DMS53 treated with DMSO at 0.1 percent for 48 hours (cell line): ENCODE results near the gene FNIP2.
"Not testable (repeated sequence)": the region's sequence is repeated elsewhere in the genome, so short reads cannot be mapped to it uniquely, and the experiment has no call there.

Experiments used
- DNase-seq: peaks from one replicate; lab custom pipeline; 2025; ENCODE audit not compliant: unreplicated experiment; lab: John Stamatoyannopoulos, UW

FNIP2 gene

DNA sequence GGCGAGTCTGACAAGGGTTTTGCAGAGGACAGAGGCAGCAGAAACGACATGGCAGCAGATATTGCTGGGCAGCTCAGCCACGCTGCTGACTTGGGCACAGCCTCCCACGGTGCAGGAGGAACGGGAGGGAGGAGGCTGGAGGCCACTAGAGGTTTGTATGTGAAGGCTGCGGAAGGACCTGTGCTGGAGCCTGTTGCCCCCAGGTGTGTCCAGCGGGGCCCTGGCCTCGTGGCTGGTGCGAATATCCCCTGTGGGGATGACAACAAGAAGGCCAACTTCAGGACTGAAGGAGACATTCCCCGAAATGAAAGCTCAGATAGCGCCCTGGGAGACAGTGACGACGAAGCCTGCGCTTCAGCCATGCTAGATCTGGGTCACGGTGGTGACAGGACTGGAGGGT lies 100.2 kb downstream of the FNIP2 start:
- DNase-seq, result no peak

DNA sequence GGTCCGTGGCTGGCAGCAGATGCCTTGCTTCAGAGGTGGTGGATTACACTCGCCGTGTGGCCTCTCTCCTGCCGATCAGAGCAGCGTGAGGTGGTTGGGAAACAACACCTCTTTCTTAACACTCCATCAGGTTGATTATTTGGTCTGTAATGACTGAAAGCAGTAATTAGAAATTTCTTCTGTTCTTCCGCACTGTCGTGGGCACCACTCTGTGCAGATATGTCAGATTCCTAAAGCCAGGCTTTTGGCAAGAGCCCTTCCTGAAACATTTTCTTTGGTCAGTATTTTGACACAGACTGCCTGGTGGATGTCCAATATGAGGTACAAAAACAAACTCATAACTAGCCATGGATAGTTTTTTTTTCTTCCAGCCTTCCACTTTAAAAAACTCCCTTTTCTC lies 100.9 kb downstream of the FNIP2 start:
- no peak for DNase-seq

DNA sequence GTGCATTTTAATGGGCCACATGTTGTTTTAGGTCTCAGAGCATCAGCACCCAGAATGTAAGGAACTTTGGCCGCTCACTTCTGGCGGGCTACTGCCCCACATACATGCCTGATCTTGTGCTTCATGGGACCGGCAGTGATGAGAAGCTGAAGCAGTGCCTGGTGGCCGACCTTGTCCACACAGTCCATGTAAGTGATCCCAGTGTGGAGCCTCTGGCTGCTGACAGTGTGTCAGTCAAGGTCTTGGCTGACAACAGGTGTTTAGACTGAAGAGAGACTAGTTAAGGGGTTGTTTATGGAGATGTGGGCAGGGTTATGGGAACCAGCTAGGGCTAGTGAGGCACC lies 101.4 kb downstream of the FNIP2 start:
- no peak for DNase-seq

DNA sequence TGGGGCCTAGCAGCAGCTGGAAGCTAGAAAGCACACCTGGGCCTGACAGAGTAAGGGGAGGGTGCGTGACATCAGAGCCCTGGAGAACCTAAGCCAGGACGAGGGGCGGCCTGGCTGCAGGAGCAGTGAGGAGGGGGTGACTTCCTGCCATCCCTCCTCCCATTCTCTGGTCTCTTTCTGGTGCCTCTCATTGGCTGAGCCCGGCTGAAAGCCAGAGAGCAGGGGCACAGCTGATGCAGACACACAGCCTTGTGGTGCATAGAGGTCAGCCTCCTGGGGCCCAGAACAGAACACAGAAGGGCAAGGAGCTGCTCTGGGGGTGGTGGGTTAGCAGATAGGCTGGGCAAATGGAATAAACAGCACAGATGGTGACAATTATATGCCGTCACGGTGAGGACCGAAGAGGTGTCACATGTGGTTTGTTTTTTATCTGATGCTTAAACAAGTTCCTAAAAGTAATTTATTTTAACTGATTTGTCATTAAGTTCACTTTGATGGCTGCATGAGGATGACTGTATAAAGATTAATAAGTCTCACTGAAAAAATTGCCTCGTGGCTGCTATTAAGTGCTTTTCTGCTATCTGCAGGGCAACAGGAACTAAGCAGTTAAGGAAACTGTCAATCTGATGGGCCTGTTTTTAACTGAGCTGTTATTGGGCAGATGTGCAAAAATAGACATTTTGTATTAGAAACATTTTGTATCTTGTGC lies 102.0 kb downstream of the FNIP2 start:
- no peak for DNase-seq

GRCh38 chr4:158871335-158871724 lies 102.5 kb downstream of the FNIP2 start:
- no peak for DNase-seq

GRCh38 chr4:158873795-158874401 lies 105.1 kb downstream of the FNIP2 start:
- DNase-seq, result no peak

- DNase-seq, result no peak
Observed at GRCh38 chr4:158875026-158875425, 106.2 kb downstream of the FNIP2 start.

DNA sequence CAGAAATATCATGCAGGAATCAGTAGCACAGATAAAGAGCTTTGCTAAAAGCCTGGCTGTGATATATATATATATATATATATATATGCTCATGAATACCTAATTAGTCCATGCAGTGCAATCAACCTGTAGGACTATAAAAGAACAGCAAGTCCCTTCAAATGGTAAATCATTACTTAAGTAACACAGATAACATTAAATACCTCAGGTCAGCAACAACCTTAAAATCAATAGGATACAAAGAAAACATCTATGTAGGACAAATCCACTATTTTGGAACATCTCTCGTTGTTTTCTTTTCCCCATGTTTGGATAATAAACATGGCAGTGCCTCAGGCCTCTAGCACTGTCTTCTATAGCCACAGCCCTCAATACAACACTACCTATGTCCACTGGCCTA lies 106.6 kb downstream of the FNIP2 start:
- no peak for DNase-seq

DNA sequence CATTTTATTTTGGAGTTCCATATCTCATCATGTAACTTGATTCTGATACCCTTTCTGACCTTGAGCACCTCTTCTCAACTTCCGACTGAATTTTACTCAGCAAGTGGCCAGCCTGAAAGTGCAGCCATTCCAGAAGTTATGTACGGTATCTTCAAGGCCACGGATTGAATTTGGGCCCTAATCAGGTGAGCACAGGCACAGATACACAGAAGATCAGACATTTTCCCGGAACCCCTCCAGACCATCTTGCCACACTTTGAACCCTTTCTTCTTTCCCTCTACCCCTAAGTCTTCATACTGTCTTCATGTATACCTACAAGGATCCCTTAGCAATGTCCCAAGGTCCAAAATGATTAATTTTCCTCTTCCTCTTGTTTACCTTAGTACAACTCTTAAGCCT lies 108.2 kb downstream of the FNIP2 start:
- no peak for DNase-seq

DNA sequence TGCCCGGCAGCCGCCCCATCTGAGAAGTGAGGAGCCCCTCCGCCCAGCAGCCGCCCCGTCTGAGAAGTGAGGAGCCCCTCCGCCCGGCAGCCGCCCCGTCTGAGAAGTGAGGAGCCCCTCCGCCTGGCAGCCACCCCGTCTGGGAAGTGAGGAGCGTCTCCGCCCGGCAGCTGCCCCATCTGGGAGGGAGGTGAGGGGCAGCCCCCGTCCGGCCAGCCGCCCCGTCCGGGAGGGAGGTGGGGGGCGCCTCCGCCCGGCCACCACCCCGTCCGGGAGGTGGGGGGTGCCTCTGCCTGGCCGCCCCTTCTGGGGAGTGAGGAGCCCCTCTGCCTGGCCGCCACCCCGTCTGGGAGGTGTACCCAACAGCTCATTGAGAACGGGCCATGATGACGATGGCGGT lies 113.3 kb downstream of the FNIP2 start:
- DNase-seq, result not testable (repeated sequence)

GRCh38 chr4:158884280-158884679 lies 115.5 kb downstream of the FNIP2 start:
- DNase-seq, result no peak

DNA sequence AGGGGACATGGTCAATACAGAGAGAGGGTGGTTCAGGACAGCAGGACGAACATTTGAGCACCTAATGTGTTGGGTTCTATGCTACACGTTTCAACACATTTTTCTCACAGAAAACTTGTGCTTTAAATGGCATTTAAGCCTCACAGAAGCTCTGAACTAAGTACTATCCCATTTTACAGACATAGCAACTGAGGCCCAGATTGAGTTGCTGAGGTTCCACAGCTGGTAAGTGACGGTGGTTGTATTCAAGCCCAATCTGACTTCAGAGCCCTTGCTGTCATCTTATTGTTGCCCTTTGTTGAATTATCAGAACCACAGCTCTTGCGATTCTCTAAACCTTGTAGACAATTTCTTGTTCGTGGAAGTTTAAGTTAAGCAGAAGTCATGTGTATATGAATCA lies 116.7 kb downstream of the FNIP2 start:
- DNase-seq, result no peak

DNA sequence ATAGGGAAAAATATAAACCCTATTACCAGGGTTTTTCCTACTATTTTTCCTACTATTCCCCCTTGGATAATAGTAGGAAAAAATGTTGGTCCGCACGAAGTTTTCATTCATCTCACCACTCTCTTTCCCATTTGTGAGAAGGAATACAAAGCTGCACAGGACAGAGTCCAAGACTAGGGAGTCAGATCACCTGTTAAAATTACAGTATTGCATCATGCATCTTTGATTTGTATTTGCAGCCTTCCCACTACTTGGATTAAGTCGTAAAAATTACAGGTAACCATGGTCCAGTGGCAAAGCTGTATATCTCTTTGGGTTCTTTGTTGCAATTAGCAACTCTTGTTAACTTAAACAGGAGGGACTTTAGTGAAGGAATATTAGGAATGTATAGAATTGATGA lies 121.5 kb downstream of the FNIP2 start:
- no peak for DNase-seq

DNA sequence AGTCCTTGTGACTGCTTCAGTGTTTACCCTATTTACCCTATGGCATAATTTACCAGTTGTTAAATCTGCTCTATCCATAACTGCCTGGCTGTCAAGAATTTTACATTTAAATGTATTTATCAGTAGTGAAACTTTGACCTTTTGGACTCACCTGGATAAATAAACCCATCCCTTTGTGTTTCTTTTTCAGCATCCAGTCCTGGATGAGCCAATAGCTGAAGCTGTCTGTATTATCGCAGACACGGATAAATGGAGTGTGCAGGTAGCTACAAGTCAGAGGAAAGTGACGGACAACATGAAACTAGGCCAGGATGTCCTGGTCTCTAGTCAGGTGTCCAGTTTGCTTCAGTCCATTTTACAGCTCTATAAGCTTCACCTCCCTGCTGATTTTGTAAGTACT lies 122.4 kb downstream of the FNIP2 start:
- no peak for DNase-seq

GRCh38 chr4:158894826-158895225 lies 126.0 kb downstream of the FNIP2 start:
- no peak for DNase-seq

GRCh38 chr4:158895797-158896576 lies 127.2 kb downstream of the FNIP2 start:
- peak; percentile 21 for DNase-seq

GRCh38 chr4:158896577-158897238 lies 127.9 kb downstream of the FNIP2 start:
- not testable (repeated sequence) for DNase-seq

- DNase-seq, result not testable (repeated sequence)
Observed at GRCh38 chr4:158900408-158900807, 131.6 kb downstream of the FNIP2 start.

GRCh38 chr4:158902280-158903078 lies 133.7 kb downstream of the FNIP2 start:
- not testable (repeated sequence) for DNase-seq

DNA sequence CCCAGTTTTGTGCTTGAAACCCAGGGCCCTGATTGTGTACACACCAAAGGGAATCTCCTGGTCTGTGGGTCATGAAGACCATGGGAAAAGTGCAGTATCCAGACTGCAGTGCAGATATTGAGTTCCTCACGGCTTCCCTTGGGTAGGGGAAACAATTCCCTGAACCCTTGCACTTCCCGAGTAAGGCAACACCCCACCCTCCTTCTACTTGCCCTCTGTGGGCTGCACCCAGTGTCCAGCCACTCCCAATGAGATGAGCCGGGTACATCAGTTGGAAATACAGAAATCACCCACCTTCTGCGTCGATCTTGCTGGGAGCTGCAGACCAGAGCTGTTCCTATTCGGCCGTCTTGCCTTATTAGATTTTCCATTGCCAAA lies 134.2 kb downstream of the FNIP2 start:
- DNase-seq, result no peak

DNA sequence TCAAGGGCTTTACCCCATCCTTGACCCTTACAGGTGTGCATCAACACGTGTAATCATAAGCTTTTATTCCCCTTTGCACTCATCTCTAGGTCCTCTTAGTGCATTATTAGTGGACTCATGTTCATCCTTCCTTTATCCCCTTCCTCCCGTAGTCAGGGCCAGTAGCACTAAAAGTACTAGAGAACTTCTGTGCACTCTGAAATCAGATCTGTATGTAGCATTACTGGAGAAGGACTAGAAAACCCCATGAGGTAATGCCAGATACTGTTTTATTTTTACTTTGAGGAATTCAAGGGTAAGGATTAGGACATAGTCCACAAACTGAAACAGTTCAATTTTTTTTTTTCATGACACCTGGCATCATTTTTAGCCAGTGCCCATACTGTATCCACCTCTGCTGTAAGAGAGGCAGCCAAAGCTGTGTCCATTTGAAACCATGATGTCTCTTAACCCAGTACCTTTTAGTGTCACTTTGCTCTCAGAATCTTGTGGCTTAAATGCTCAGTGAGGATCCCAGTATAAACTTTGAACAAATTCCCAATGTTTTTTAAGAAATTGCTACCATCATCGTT lies 134.7 kb downstream of the FNIP2 start:
- no peak for DNase-seq
